Lung microvascular endothelial cell (primary cell): ENCODE measurements around the gene NKD2. TPM values are rescaled to one million over a fixed set of nuclear protein-coding genes. Genes with fewer than 3 reads are reported as not detected.
"Not testable (repeated sequence)": the region's sequence is repeated elsewhere in the genome, so short reads cannot be mapped to it uniquely, and the experiment has no call there.

Experiments used
- DNase-seq, 2 donors: peaks; one replicate each; pipeline versions ENCODE4 v3.0.0 to v3.0.0-alpha.2; 2010; ENCODE audit warnings: low read depth in 2 of 2
- total RNA-seq: library from RNA; depleted of rRNA; stranded (reverse); fragments of >200 nt; gene quantifications from 2 replicates; pipeline ENCODE4 v1.2.1, GENCODE V29; 2014

The NKD2 gene
- total RNA-seq, result 0.22 and 0.79 TPM in 2 replicates

GRCh38 chr5:1008451-1009358, at the start of gene NKD2:
Gene NKD2, plus strand, starts transcription at chr5:1008802. Its CDS starts 256 bp downstream, at chr5:1009058.
- DNase-seq, result peak; percentile 22 to 55

GRCh38 chr5:959581-960531, 48.7 kb upstream of the NKD2 start:
- DNase-seq, result no peak

GRCh38 chr5:960551-960950, 48.1 kb upstream of the NKD2 start:
- DNase-seq, result no peak

GRCh38 chr5:961002-961710, 47.4 kb upstream of the NKD2 start:
- DNase-seq, result no peak

GRCh38 chr5:961711-962240, 46.8 kb upstream of the NKD2 start:
- DNase-seq, result no peak

- DNase-seq, result no peak
Observed at GRCh38 chr5:962386-962785, 46.2 kb upstream of the NKD2 start.

- no peak for DNase-seq
Observed at GRCh38 chr5:962801-963200, 45.8 kb upstream of the NKD2 start.

- no peak for DNase-seq
Observed at GRCh38 chr5:963310-963672, 45.3 kb upstream of the NKD2 start.

GRCh38 chr5:963673-964531, 44.7 kb upstream of the NKD2 start:
- no peak for DNase-seq

- no peak for DNase-seq
Observed at GRCh38 chr5:964821-965220, 43.8 kb upstream of the NKD2 start.

- DNase-seq, result no peak
Observed at GRCh38 chr5:965604-966344, 42.8 kb upstream of the NKD2 start.

- DNase-seq, result no peak
Observed at GRCh38 chr5:966345-966710, 42.3 kb upstream of the NKD2 start.

GRCh38 chr5:966941-967340, 41.7 kb upstream of the NKD2 start:
- DNase-seq, result no peak

GRCh38 chr5:968881-969280, 39.7 kb upstream of the NKD2 start:
- no peak for DNase-seq

- no peak for DNase-seq
Observed at GRCh38 chr5:969408-969839, 39.2 kb upstream of the NKD2 start.

GRCh38 chr5:972575-972974, 36.0 kb upstream of the NKD2 start:
- not testable (repeated sequence) for DNase-seq

GRCh38 chr5:976849-977751, 31.5 kb upstream of the NKD2 start:
- DNase-seq, result no peak

- no peak for DNase-seq
Observed at GRCh38 chr5:978054-978453, 30.5 kb upstream of the NKD2 start.

GRCh38 chr5:978693-979092, 29.9 kb upstream of the NKD2 start:
- no peak for DNase-seq
